ENCODE results near the gene TTC9B.

DNA sequence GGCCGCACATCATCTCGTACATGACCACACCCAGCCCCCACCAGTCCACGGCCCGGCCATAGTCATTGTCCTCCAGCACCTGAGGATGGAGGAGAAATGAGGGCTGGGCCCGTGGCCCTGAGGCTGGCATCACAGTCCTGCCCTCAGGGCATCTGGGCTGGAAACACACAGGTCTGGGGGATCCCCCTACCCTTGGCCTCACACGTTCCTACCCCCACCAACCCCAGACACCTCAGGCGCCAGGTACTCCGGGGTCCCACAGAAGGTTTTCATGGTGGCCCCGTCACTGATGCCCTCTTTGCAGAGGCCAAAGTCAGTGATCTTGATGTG, 17.8 kb upstream of the TTC9B start:
- no peak for TF ChIP-seq POLR2AphosphoS5 (IDR thresholded peaks at IDR 0.05; ENCODE audit: borderline replicate concordance, low read depth, low read length)
- no peak for TF ChIP-seq EZH2 (IDR thresholded peaks at IDR 0.05)

Measured in SK-N-MC (cell line).